ENCODE results near the gene ADRA2B.

GRCh38 chr2:96137321-96138178 lies 21.2 kb upstream of the ADRA2B start:
- TF ChIP-seq CTCF (IDR thresholded peaks at IDR 0.05) (no peak), POLR2A (IDR thresholded peaks at IDR 0.05) (no peak)
